ENCODE data around the gene LY6G5B.

- no peak for TF ChIP-seq CTCF (IDR thresholded peaks at IDR 0.05)
- TF ChIP-seq EZH2 (IDR thresholded peaks at IDR 0.05; ENCODE audit: borderline replicate concordance, insufficient read depth, low read depth, low read length, poor library complexity, severe bottlenecking), result no peak
Measured at GRCh38 chr6:31710523-31711219, 40.9 kb downstream of the LY6G5B start.
